Hepatocyte (in vitro differentiated cells): ENCODE data around the gene PTRHD1.
A peak's percentile ranks its signal among the peaks of the same experiment; 100 is the strongest.

Experiments used
- EZH2 ChIP-seq: fragments of 200-600 bp; sonication (generic); IDR thresholded peaks from 2 replicates; pipeline ENCODE4 v1.6.1; 2016; ENCODE audit warnings: antibody characterized with exemption, mild to moderate bottlenecking, borderline replicate concordance
- EZH2phosphoT487 ChIP-seq: fragments of 200-600 bp; sonication (generic); IDR thresholded peaks from one replicate; pipeline ENCODE4 v1.6.1; 2018; ENCODE audit warnings: antibody characterized with exemption, mild to moderate bottlenecking, low read depth, moderate library complexity; ENCODE audit not compliant: unreplicated experiment, severe bottlenecking
- TF ChIP-seq, protein P1 (sequence below): fragments of 200-600 bp; sonication (generic); IDR thresholded peaks from 2 replicates; pipeline ENCODE4 v1.5.1; 2016; ENCODE audit warnings: antibody characterized with exemption, mild to moderate bottlenecking; ENCODE audit not compliant: poor library complexity

DNA sequence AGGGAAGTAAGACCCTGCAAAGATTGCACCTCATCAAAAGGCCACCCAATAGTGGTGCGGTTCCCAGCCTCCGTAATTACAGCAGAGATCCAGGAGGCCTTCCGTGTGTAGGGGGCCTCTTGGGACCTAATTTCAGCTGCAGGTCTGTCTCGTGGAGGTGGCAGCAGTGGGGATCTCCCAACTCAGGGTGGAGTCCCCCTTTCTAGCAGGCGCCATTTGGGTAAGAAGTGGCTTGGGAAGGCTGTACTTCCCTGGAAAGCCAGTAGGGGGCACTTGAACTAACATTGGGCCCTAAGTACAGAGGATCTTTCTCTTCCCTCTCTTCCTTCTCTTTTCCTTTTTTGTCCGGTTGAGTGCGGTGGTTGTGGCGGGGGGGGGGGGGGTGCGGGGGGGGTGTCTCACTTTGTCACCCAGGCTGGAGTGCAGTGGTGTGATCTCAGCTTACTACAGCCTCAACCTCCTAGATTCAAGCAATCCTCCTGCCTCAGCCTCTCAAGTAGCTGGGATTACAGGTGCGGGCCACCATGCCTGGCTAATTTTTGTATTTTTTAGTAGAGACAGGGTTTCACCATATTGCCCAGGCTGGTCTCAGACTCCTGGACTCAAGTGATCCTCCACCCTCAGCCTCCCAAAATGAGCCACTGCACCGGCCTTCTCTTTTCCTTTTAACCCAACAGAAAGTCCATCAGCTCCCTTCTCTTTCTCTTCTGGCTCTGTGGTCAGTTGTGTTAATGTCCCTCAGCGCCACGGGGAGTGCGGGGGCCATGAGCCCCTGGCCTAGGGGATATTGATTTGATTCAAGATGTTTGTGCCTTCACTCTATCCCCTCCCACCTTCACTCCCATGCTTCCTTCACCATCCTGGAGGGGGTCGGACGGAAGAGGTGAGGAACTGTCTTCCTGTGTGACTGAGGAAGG is 32.0 kb upstream of the PTRHD1 start:
- TF ChIP-seq, protein P1, sequence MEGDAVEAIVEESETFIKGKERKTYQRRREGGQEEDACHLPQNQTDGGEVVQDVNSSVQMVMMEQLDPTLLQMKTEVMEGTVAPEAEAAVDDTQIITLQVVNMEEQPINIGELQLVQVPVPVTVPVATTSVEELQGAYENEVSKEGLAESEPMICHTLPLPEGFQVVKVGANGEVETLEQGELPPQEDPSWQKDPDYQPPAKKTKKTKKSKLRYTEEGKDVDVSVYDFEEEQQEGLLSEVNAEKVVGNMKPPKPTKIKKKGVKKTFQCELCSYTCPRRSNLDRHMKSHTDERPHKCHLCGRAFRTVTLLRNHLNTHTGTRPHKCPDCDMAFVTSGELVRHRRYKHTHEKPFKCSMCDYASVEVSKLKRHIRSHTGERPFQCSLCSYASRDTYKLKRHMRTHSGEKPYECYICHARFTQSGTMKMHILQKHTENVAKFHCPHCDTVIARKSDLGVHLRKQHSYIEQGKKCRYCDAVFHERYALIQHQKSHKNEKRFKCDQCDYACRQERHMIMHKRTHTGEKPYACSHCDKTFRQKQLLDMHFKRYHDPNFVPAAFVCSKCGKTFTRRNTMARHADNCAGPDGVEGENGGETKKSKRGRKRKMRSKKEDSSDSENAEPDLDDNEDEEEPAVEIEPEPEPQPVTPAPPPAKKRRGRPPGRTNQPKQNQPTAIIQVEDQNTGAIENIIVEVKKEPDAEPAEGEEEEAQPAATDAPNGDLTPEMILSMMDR, result peak; percentile 24
- no peak for TF ChIP-seq EZH2
- TF ChIP-seq EZH2phosphoT487, result no peak
